Tibial nerve (tissue), 4 donors: ENCODE results near the gene CLEC10A. TPM values are rescaled to one million over a fixed set of nuclear protein-coding genes. Genes with fewer than 3 reads are reported as not detected.

Experiments
- DNase-seq, 2 donors: peaks; one replicate each; pipeline ENCODE4 v3.0.0-alpha.2; 2019; ENCODE audit warnings: low spot score in 2 of 2
- H3K27ac ChIP-seq, 4 donors: fragments of 200-600 bp; sonication (generic) in 3 of 4; one replicate each; pipeline ENCODE4 v1.5.1; 2017 to 2019; ENCODE audit warnings: mild to moderate bottlenecking in 1 of 4
- H3K27me3 ChIP-seq, 2 donors: fragments of 200-600 bp; sonication (generic) in 1 of 2; one replicate each; pipeline versions ENCODE4 v1.5.1 to v1.6.0; 2017 to 2019
- H3K36me3 ChIP-seq, 3 donors: fragments of 200-600 bp; sonication (generic); one replicate each; pipeline ENCODE4 v1.5.1; 2018 to 2019
- H3K4me1 ChIP-seq, 4 donors: fragments of 200-600 bp; sonication (generic) in 3 of 4; one replicate each; pipeline ENCODE4 v1.5.1; 2017 to 2019
- H3K4me3 ChIP-seq, 4 donors: fragments of 200-600 bp; sonication (generic) in 3 of 4; one replicate each; pipeline ENCODE4 v1.5.1; 2017 to 2019; ENCODE audit warnings: mild to moderate bottlenecking in 1 of 4, moderate library complexity in 1 of 4
- H3K9me3 ChIP-seq, 4 donors: fragments of 200-600 bp; sonication (generic) in 3 of 4; one replicate each; pipeline ENCODE4 v1.5.1; 2017 to 2019
- CTCF ChIP-seq, 5 experiments: fragments of 200-600 bp in 3 of 5; fragments of 450-650 bp in 2 of 5; sonication (generic) in 3 of 5; IDR thresholded peaks; one replicate each; pipeline ENCODE4 v1.5.1; 2016 to 2019; ENCODE audit warnings: antibody characterized with exemption in 5 of 5, mild to moderate bottlenecking in 3 of 5, moderate library complexity in 2 of 5
- EP300 ChIP-seq, 2 donors: sonication (generic); formaldehyde crosslinking; IDR thresholded peaks; one replicate each; pipeline ENCODE4 v1.6.1; 2017; ENCODE audit warnings: antibody characterized with exemption in 2 of 2, mild to moderate bottlenecking in 1 of 2
- POLR2A ChIP-seq, 2 donors: fragments of 450-650 bp; IDR thresholded peaks; one replicate each; pipeline ENCODE4 v1.6.1; 2017; ENCODE audit warnings: antibody characterized with exemption in 2 of 2, mild to moderate bottlenecking in 2 of 2, moderate library complexity in 2 of 2
- WGBS, 2 donors: methylation state at CpG; one replicate each; pipeline ENCODE4 v1.1.5; 2018; 5-methylcytosine and 5-hydroxymethylcytosine counted together
- total RNA-seq, 4 donors: library from RNA; depleted of rRNA; stranded (reverse); fragments of >200 nt; gene quantifications; one replicate each; pipeline ENCODE4 v1.1.0, GENCODE V29; 2016

The CLEC10A gene
- total RNA-seq, 4 donors from 2014 or later: 2.2 to 19.8 (median 10.3) TPM

GRCh38 chr17:7114875-7115614 lies 35.0 kb upstream of the CLEC10A start:
- 55 to 68% methylated on average over 18 to 19 of the region's 19 CpGs for WGBS, 2 donors
- DNase-seq: no peak
- TF ChIP-seq EP300 (IDR thresholded peaks at IDR 0.05): peak in 1 of 2 donors; percentile 60
- TF ChIP-seq POLR2A (IDR thresholded peaks at IDR 0.05): no peak
- TF ChIP-seq CTCF (IDR thresholded peaks at IDR 0.05): no peak
- Histone ChIP-seq H3K36me3 (no peaks in the 10 kb centered on the region), H3K4me1 (peaks cover 0 to 14% (median 1%) of the 10 kb centered on the region in 4 donors), H3K4me3 (no peak overlapping the region), H3K9me3 (peaks cover 0 to 4% (median 0%) of the 10 kb centered on the region in 4 donors), H3K27ac (peak overlapping the region in 1 of 4 donors; percentile 60), H3K27me3 (peaks cover 0 to 11% of the 10 kb centered on the region in 2 donors)

GRCh38 chr17:7114241-7114874 lies 34.3 kb upstream of the CLEC10A start, which contains the start of gene ASGR2:
Gene ASGR2 (minus strand): TSS chr17:7114822. CDS start chr17:7114240, 582 bp downstream.
- peaks cover 0 to 9% (median 0%) of the 10 kb centered on the region in 4 donors for H3K4me1 ChIP-seq
- no peaks in the 10 kb centered on the region for H3K36me3 ChIP-seq
- 77 to 83% methylated on average over 14 of the region's 14 CpGs for WGBS, 2 donors
- H3K27me3 ChIP-seq: peaks cover 0 to 11% of the 10 kb centered on the region in 2 donors
- no peak for DNase-seq
- peaks cover 0 to 4% (median 0%) of the 10 kb centered on the region in 4 donors for H3K9me3 ChIP-seq
- no peak within 1 kb of the TSS for H3K4me3 ChIP-seq
- TF ChIP-seq POLR2A (IDR thresholded peaks at IDR 0.05) (no peak), CTCF (IDR thresholded peaks at IDR 0.05) (no peak)
- H3K27ac ChIP-seq: peak within 1 kb of the TSS in 1 of 4 donors; percentile 60

GRCh38 chr17:7113273-7114071 lies 33.4 kb upstream of the CLEC10A start:
- no peak for DNase-seq
- H3K4me3 ChIP-seq: no peak overlapping the region

GRCh38 chr17:7112510-7113108 lies 32.6 kb upstream of the CLEC10A start:
- H3K4me1 ChIP-seq: peaks cover 0 to 2% (median 0%) of the 10 kb centered on the region in 4 donors
- 51 to 65% methylated on average over 9 to 10 of the region's 10 CpGs for WGBS, 2 donors
- peaks cover 0 to 4% (median 0%) of the 10 kb centered on the region in 4 donors for H3K9me3 ChIP-seq
- no peaks in the 10 kb centered on the region for H3K36me3 ChIP-seq
- no peak overlapping the region for H3K27ac ChIP-seq
- TF ChIP-seq POLR2A (IDR thresholded peaks at IDR 0.05) (no peak), CTCF (IDR thresholded peaks at IDR 0.05) (no peak), EP300 (IDR thresholded peaks at IDR 0.05) (no peak)
- peaks cover 0 to 11% of the 10 kb centered on the region in 2 donors for H3K27me3 ChIP-seq
- H3K4me3 ChIP-seq: no peak overlapping the region
- no peak for DNase-seq

More at GRCh38 chr17:7113273-7114071, 33.4 kb upstream of the CLEC10A start:
- Histone ChIP-seq H3K27me3 (peaks cover 0 to 11% of the 10 kb centered on the region in 2 donors), H3K36me3 (no peaks in the 10 kb centered on the region), H3K27ac (no peak overlapping the region), H3K4me1 (peaks cover 0 to 2% (median 0%) of the 10 kb centered on the region in 4 donors), H3K9me3 (peaks cover 0 to 4% (median 0%) of the 10 kb centered on the region in 4 donors)
- TF ChIP-seq CTCF (IDR thresholded peaks at IDR 0.05) (no peak), POLR2A (IDR thresholded peaks at IDR 0.05) (no peak), EP300 (IDR thresholded peaks at IDR 0.05) (no peak)
- WGBS, 2 donors: 87 to 93% methylated on average over 15 of the region's 15 CpGs
